Measurements from ENCODE around the gene RNF223. TPM values are rescaled to one million over a fixed set of nuclear protein-coding genes. Genes with fewer than 3 reads are reported as not detected.

RNF223 gene
- total and polyA plus RNA-seq, 2 of the 13 experiments (the other 11 are each of a cell fraction or from before 2014, with no cell fraction given): 0.03 TPM; not detected in 1

DNA sequence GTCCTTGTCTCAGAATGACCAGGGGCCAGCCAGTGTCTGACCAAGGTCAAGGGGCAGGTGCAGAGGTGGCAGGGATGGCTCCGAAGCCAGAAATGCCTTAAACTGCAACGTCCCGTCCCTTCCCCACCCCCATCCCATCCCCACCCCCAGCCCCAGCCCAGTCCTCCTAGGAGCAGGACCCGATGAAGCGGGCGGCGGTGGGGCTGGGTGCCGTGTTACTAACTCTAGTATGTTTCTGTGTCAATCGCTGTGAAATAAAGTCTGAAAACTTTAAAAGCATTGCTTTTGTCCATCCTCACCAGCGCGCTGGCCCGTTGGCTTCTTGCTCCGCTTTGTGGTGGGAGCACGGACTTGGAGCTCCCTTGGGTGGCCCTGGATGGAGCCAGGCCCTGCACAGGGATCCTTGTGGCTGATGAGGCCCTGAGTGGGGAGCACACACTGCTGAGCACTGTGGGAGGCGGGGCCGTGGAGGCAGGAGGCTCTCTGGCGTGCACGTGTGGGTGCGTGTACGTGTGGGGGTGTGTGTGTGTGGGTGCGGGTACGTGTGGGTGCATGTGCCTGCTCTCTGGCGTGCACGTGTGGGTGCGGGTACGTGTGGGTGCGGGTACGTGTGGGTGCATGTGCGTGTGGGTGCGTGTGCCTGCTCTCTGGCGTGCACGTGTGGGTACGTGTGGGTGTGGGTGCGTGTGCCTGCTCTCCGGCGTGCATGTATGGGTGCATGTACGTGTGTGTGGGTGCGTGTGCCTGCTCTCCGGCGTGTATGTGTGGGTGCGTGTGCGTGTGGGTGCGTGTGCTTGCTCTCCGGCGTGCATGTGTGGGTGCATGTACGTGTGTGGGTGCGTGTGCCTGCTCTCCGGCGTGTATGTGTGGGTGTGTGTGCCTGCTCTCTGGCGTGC, 18.0 kb downstream of the RNF223 start:
- no peak for ATAC-seq
- 94% methylated on average over 41 of the region's 50 CpGs for WGBS (ENCODE audit: low lambda C conversion rate)
- no peak for TF ChIP-seq CSRNP2 (CRISPR knock-in tag; conservative IDR thresholded peaks at IDR 0.05; ENCODE audit: low read depth)
- 0 out of 2 replicates have a peak, but pooled peaks have one; percentile 58 for TF ChIP-seq HNRNPL (IDR thresholded peaks at IDR 0.05; ENCODE audit: low read depth, low read length)
- no peak for TF ChIP-seq CSRNP1 (CRISPR knock-in tag; IDR thresholded peaks at IDR 0.05)
- no peak for TF ChIP-seq NRL (CRISPR knock-in tag; IDR thresholded peaks at IDR 0.05; ENCODE audit: borderline replicate concordance)
- peak; percentile 58; the same call in 1 of the 2 replicates for TF ChIP-seq RBFOX2 (IDR thresholded peaks at IDR 0.05; ENCODE audit: low read depth, low read length)
- TF ChIP-seq ZNF263 (CRISPR knock-in tag; IDR thresholded peaks at IDR 0.05): peak; percentile 75
- TF ChIP-seq JARID2 (CRISPR knock-in tag; IDR thresholded peaks at IDR 0.05; ENCODE audit: insufficient replicate concordance): no peak
- peak; percentile 26 for TF ChIP-seq HNRNPLL (IDR thresholded peaks at IDR 0.05; ENCODE audit: low read depth, low read length, poor library complexity, severe bottlenecking)
- 0 out of 2 replicates have a peak, but pooled peaks have one; percentile 73 for TF ChIP-seq TARDBP (CRISPR knock-in tag; IDR thresholded peaks at IDR 0.05)
- TF ChIP-seq RCOR2 (CRISPR knock-in tag; IDR thresholded peaks at IDR 0.05): no peak
- TF ChIP-seq ZNF878 (CRISPR knock-in tag; IDR thresholded peaks at IDR 0.05): no peak
- TF ChIP-seq POLR2G (IDR thresholded peaks at IDR 0.05; ENCODE audit: low read depth, low read length): no peak
- no peak for TF ChIP-seq MAZ (IDR thresholded peaks at IDR 0.05; ENCODE audit: borderline replicate concordance, low read depth, low read length)
- TF ChIP-seq MAZ (CRISPR knock-in tag; IDR thresholded peaks at IDR 0.05; ENCODE audit: low read depth): no peak
- TF ChIP-seq, protein P1, sequence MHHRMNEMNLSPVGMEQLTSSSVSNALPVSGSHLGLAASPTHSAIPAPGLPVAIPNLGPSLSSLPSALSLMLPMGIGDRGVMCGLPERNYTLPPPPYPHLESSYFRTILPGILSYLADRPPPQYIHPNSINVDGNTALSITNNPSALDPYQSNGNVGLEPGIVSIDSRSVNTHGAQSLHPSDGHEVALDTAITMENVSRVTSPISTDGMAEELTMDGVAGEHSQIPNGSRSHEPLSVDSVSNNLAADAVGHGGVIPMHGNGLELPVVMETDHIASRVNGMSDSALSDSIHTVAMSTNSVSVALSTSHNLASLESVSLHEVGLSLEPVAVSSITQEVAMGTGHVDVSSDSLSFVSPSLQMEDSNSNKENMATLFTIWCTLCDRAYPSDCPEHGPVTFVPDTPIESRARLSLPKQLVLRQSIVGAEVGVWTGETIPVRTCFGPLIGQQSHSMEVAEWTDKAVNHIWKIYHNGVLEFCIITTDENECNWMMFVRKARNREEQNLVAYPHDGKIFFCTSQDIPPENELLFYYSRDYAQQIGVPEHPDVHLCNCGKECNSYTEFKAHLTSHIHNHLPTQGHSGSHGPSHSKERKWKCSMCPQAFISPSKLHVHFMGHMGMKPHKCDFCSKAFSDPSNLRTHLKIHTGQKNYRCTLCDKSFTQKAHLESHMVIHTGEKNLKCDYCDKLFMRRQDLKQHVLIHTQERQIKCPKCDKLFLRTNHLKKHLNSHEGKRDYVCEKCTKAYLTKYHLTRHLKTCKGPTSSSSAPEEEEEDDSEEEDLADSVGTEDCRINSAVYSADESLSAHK (CRISPR knock-in tag; IDR thresholded peaks at IDR 0.05; ENCODE audit: borderline replicate concordance): no peak
- TF ChIP-seq, protein P2, sequence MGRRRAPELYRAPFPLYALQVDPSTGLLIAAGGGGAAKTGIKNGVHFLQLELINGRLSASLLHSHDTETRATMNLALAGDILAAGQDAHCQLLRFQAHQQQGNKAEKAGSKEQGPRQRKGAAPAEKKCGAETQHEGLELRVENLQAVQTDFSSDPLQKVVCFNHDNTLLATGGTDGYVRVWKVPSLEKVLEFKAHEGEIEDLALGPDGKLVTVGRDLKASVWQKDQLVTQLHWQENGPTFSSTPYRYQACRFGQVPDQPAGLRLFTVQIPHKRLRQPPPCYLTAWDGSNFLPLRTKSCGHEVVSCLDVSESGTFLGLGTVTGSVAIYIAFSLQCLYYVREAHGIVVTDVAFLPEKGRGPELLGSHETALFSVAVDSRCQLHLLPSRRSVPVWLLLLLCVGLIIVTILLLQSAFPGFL (CRISPR knock-in tag; IDR thresholded peaks at IDR 0.05): no peak

More for the DNA sequence above, 18.0 kb downstream of the RNF223 start:
- H3K4me3 ChIP-seq (replicated peaks in 1 of 3; ENCODE audit: insufficient read depth in 1 of 3, low read depth in 2 of 3, low read length in 3 of 3): no peak overlapping the region
- H3K27ac ChIP-seq (ENCODE audit: extremely low read length, insufficient read depth, low read length): no peak overlapping the region
- no peak overlapping the region for H3K9ac ChIP-seq (ENCODE audit: insufficient read depth, low read depth, low read length)
- H3K79me2 ChIP-seq (ENCODE audit: insufficient read depth, low read length): no peaks in the 10 kb centered on the region
- H3K4me1 ChIP-seq (ENCODE audit: insufficient read depth, low read length): peaks cover 20% of the 10 kb centered on the region
- ChIA-PET CTCF (ENCODE audit: low intra/inter-chr PET ratio, low total read pairs) (no interaction called here), POLR2A (no interaction called here)
- no TSS peak for BruUV-seq (replicated peaks)
- H4K20me1 ChIP-seq (ENCODE audit: insufficient read depth, low read length): no peaks in the 10 kb centered on the region
- no peaks in the 10 kb centered on the region for H3K27me3 ChIP-seq (ENCODE audit: control insufficient read depth in 1 of 2, insufficient read depth in 2 of 2, low read length in 2 of 2)
- DNase-seq (ENCODE audit: low spot score) (no peak), FAIRE-seq (no peak)
- in situ Hi-C loops (cut with HindIII; ENCODE audit: extremely low pct_ligation_motif_present, low pct_unique_long_range_greater_than_20kb): loop anchor here (5.0 kb wide), 1 partner anchor 34 kb away; the partner anchor contains the start of gene AGRN
- no peak overlapping the region for H3K4me2 ChIP-seq (ENCODE audit: low read depth, low read length)
- intact Hi-C loops (cut with micrococcal nuclease; ENCODE audit: unreplicated experiment): loop anchor here (5.0 kb wide), 1 partner anchor 44 kb away; the partner anchor contains the start of gene ISG15
- no peaks in the 10 kb centered on the region for H3K9me3 ChIP-seq (ENCODE audit: low read length)
- no peak overlapping the region for H2AFZ ChIP-seq (ENCODE audit: low read length)
- H3K36me3 ChIP-seq (replicated peaks in 1 of 2; ENCODE audit: control insufficient read depth in 1 of 2, insufficient read depth in 2 of 2, low read length in 2 of 2): peaks cover 29 to 30% of the 10 kb centered on the region in 2 experiments; a peak in 4 of 5 replicates

Measured in HepG2 (cell line).